HG03039 (cell line): ENCODE results near the gene PLCB3.
A peak's percentile ranks its signal among the peaks of the same experiment; 100 is the strongest.
"Not testable (repeated sequence)": the region's sequence is repeated elsewhere in the genome, so short reads cannot be mapped to it uniquely, and the experiment has no call there.

Experiments used
- ATAC-seq: cut with Tn5 transposase; IDR thresholded peaks from one replicate; pipeline ENCODE4 v1.9.1; 2021; ENCODE audit warnings: mild to moderate bottlenecking, moderate library complexity; ENCODE audit not compliant: unreplicated experiment

The PLCB3 gene

DNA sequence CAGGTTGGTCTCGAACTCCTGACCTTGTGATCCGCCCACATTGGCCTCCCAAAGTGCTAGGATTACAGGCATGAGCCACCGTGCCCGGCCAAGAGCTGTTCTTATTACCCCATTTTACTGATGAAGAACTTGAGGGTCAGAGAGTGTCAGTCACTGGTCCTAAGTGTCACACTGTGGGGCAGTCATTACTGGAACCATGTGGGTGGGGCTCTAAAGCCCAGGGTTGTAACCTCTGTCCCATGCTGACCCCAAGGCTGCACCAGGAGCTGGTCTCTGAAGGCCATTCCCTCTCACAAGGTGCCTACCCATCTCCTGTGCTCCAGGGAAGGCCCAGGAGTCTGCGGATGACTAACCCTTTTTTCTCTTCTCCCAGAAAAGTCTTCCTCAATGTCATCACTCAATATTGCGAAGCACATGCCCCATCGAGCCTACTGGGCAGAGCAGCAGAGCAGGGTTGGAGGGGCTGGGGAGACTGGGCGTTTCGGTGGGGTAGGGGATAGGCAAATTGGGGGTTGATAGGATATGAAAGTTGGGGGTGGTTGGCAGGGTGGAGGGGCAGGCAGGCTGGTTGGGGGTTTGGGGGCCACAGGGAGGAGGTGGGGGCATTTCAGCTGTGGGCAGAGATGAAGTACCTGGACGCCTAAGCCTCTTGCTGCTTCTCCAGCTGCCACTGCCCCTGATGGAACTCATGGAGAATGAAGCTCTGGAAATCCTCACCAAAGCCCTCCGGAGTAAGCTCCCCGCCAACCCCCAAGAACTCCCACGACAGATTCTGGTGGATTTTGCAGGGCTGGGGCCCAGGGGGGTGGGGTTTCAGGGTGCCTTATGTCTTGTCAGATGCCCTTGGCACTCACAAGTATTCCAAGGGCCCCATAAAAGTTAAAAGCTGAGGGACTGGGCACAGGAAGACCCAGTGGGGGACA is 52.0 kb downstream of the PLCB3 start:
- ATAC-seq, result no peak

DNA sequence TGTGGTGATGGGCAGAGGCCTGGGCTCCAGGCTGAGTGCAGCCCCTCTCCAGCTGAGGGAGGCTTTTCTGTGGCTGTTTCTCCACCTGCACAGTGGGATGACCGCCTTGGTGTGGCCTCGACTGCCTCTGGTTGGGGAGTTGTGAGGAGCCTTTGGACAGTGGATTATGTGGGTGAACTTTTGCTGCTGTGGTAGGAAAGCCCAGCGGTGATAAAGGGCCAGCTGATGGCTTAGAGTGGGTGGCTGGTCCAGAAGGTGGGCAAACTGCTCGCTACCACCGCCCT is 52.6 kb downstream of the PLCB3 start:
- ATAC-seq, result no peak

DNA sequence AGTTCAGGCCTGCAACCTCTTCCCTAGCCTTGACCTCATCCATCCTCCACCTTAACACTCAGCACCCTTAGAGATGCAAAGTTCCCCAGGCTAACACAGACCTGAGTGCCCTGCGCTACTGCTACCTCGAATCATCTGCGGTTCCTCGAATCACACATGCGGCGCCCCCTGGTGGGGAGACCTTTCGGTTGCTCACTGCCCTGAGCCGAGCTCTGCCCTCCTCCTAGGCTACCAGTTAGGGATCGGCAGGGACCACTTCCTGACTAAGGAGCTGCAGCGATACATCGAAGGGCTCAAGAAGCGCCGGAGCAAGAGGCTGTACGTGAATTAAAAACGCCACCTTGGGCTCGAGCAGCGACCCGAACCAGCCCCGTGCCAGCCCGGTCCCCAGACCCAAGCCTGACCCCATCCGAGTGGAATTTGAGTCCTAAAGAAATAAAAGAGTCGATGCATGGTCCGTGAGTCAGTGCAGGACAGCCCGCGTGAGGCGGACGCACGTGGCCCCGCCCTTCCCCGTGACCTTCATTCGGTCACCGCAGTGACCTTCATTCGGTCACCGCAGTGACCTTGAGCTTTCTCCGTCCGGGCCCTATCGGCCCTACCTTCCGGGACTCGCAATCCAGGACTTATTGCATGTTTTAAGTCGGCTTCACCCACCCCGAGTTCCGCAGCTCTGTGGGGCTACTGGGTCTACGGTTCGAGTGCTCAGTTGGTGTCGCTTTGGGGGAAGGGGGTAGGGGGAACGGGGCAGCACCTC is 53.2 kb downstream of the PLCB3 start:
- ATAC-seq, result peak; percentile 3

DNA sequence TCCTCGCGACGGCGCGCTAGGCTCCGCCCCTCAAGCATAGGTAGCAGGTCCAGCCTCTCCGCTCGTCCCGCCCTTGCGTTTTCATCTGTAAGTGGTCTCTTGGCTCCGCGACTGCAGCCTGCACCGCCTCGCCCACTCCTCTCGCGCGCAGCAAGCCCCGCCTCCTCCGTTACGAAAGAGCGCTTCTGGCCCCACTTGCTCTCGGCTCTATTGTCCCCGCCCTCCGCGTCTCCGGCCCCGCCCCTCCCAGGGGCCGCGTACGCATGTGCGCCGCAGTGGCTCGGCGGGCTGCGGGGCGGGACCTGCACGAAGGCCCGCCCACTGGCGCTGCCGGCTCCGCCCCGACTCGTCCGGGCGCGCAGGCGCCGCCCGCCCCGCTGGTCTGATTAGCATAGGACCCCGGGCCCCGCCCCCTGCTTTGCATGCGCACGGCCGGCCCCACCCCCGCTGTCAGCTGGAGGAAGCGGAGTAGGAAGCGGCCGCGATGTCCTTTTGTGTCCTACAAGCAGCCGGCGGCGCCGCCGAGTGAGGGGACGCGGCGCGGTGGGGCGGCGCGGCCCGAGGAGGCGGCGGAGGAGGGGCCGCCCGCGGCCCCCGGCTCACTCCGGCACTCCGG is 53.9 kb downstream of the PLCB3 start, which contains the start of gene ESRRA:
Gene ESRRA (plus strand): TSS at position 450 of the 616 bp plus-strand sequence. CDS start 1,656 bp downstream, outside the sequence.
- peak; percentile 65 for ATAC-seq

GRCh38 chr11:64305691-64306562 is 54.6 kb downstream of the PLCB3 start:
- no peak for ATAC-seq

GRCh38 chr11:64306563-64306875 is 55.2 kb downstream of the PLCB3 start:
- no peak for ATAC-seq

DNA sequence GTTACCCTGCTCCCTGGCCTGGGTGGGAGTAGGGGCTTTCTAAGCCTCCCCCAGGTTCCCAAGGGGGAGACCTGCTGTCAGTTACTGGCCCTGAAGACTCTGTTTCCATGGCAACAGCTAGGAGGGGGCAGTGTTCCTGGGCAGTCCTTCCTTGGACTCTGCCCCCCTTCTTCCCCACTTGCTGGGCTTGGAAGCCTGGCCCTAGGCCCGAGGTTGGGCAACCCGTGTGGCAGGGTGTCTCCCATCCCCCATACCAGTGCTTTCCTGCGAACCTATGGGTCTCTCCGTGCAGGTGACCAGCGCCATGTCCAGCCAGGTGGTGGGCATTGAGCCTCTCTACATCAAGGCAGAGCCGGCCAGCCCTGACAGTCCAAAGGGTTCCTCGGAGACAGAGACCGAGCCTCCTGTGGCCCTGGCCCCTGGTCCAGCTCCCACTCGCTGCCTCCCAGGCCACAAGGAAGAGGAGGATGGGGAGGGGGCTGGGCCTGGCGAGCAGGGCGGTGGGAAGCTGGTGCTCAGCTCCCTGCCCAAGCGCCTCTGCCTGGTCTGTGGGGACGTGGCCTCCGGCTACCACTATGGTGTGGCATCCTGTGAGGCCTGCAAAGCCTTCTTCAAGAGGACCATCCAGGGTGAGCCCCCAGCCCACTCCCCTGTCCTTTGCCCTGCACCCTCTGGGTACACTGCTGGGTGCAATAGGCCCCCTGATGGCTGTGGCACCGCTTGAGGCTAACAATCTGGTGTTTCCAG is 55.7 kb downstream of the PLCB3 start:
- ATAC-seq, result no peak

DNA sequence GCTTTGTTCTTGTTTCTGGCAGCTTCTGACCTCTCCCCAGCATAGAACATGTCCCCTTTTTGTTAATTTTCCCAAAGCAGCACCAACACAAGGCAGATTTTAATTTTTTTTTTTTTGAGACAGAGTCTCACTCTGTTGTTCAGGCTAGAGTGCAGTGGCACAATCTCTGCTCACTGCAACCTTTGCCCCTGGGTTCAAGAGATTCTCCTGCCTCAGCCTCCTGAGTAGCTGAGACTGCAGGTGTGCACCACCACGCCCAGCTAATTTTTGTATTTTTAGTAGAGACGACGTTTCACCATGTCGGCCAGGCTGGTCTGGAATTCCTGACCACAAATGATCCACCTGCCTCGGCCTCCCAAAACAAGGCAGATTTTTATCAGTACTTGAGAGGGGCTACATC is 56.5 kb downstream of the PLCB3 start:
- ATAC-seq, result not testable (repeated sequence)

DNA sequence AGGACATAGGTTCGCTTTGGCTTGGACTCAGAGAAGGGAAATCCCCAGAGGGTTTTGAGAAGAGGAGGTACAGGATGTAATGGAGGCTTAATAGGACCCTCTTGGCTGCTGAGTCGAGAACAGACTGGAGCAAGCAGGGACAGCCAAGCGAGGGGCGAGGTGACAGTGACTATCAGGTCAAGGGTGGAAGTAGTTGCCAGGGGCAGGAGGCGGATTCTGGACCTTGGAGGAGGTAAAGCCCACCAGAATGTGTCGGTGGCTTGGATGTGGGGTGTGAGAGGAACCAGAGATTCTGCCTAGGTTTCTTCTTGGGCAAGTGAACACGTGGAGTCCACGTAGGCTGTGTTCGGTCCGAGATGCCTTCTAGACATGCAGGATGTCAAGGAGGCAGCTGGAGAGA is 61.6 kb downstream of the PLCB3 start:
- no peak for ATAC-seq

DNA sequence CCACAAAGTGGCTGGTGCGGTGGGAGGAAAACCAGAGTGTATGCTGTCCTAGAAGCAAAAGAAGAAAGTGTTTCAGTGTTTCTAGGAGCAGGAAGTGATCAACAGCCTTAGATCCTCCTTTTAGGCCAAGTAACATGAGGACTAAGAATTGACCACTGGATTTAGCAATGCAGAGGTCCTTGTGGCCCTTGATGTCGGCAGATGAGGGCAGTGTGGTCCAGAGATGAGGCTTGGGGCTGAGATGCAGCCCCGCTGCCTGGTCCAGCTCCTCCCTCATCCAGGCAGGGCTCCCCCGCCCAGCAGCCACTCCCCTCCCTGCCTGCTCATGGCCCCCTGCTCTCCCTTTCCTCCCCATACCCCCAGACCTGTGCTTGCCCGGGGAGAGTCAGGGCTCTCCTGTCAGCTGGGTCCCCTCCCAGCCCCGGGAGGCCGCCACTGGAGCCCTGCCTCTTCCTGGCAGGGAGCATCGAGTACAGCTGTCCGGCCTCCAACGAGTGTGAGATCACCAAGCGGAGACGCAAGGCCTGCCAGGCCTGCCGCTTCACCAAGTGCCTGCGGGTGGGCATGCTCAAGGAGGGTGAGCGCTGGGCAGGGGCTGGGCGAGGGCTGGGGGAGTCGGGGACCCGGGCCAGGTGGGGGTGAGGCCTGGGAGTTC is 62.3 kb downstream of the PLCB3 start:
- ATAC-seq, result no peak

GRCh38 chr11:64314146-64314804 is 62.9 kb downstream of the PLCB3 start:
- no peak for ATAC-seq

- no peak for ATAC-seq
Measured at GRCh38 chr11:64314805-64315561, 63.7 kb downstream of the PLCB3 start.

DNA sequence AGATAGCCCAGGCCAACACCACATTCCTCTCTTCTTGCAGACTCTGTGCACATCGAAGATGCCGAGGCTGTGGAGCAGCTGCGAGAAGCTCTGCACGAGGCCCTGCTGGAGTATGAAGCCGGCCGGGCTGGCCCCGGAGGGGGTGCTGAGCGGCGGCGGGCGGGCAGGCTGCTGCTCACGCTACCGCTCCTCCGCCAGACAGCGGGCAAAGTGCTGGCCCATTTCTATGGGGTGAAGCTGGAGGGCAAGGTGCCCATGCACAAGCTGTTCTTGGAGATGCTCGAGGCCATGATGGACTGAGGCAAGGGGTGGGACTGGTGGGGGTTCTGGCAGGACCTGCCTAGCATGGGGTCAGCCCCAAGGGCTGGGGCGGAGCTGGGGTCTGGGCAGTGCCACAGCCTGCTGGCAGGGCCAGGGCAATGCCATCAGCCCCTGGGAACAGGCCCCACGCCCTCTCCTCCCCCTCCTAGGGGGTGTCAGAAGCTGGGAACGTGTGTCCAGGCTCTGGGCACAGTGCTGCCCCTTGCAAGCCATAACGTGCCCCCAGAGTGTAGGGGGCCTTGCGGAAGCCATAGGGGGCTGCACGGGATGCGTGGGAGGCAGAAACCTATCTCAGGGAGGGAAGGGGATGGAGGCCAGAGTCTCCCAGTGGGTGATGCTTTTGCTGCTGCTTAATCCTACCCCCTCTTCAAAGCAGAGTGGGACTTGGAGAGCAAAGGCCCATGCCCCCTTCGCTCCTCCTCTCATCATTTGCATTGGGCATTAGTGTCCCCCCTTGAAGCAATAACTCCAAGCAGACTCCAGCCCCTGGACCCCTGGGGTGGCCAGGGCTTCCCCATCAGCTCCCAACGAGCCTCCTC is 64.6 kb downstream of the PLCB3 start:
- not testable (repeated sequence) for ATAC-seq

- no peak for ATAC-seq
Measured at GRCh38 chr11:64316672-64317324, 65.5 kb downstream of the PLCB3 start.

- ATAC-seq, result peak; percentile 59
Measured at GRCh38 chr11:64317325-64317960, 66.1 kb downstream of the PLCB3 start, which contains the start of gene TRMT112. Gene TRMT112, minus strand, starts transcription at chr11:64317559. Its CDS starts 33 bp downstream, at chr11:64317526.
